HG02610 (cell line): ENCODE measurements around the gene PDSS2.
"Not testable (repeated sequence)": the region's sequence is repeated elsewhere in the genome, so short reads cannot be mapped to it uniquely, and the experiment has no call there.

Source experiments
- ATAC-seq: cut with Tn5 transposase; IDR thresholded peaks from one replicate; pipeline ENCODE4 v1.9.1; 2021; ENCODE audit warnings: mild to moderate bottlenecking, moderate library complexity; ENCODE audit not compliant: unreplicated experiment

Gene PDSS2

GRCh38 chr6:107328081-107328480 is 131.3 kb downstream of the PDSS2 start:
- no peak for ATAC-seq

- no peak for ATAC-seq
These were observed 136.1 kb downstream of the PDSS2 start for GRCh38 chr6:107323133-107323785.

GRCh38 chr6:107321793-107322192 is 137.6 kb downstream of the PDSS2 start:
- no peak for ATAC-seq

- no peak for ATAC-seq
These were observed 139.3 kb downstream of the PDSS2 start for GRCh38 chr6:107319906-107320530.

GRCh38 chr6:107318100-107318736 is 141.1 kb downstream of the PDSS2 start:
- peak; percentile 88 for ATAC-seq

- no peak for ATAC-seq
These were observed 144.2 kb downstream of the PDSS2 start for GRCh38 chr6:107315114-107315513.

- ATAC-seq, result no peak
These were observed 144.8 kb downstream of the PDSS2 start for GRCh38 chr6:107314531-107314939.

- no peak for ATAC-seq
These were observed 145.6 kb downstream of the PDSS2 start for GRCh38 chr6:107313776-107314175.

- ATAC-seq, result no peak
These were observed 149.0 kb downstream of the PDSS2 start for GRCh38 chr6:107310362-107310761.

GRCh38 chr6:107308677-107309076 is 150.7 kb downstream of the PDSS2 start:
- ATAC-seq, result no peak

- not testable (repeated sequence) for ATAC-seq
These were observed 153.4 kb downstream of the PDSS2 start for GRCh38 chr6:107305994-107306393.

- no peak for ATAC-seq
These were observed 154.0 kb downstream of the PDSS2 start for GRCh38 chr6:107305391-107305790.

GRCh38 chr6:107304421-107305025 is 154.8 kb downstream of the PDSS2 start:
- ATAC-seq, result no peak

- no peak for ATAC-seq
These were observed 166.0 kb downstream of the PDSS2 start for GRCh38 chr6:107293350-107293749.

- ATAC-seq, result no peak
These were observed 166.6 kb downstream of the PDSS2 start for GRCh38 chr6:107292715-107293271.

GRCh38 chr6:107290491-107290890 is 168.9 kb downstream of the PDSS2 start:
- no peak for ATAC-seq

- ATAC-seq, result not testable (repeated sequence)
These were observed 170.1 kb downstream of the PDSS2 start for GRCh38 chr6:107289258-107289657.

GRCh38 chr6:107285683-107286082 is 173.7 kb downstream of the PDSS2 start:
- ATAC-seq, result not testable (repeated sequence)

- ATAC-seq, result no peak
These were observed 174.6 kb downstream of the PDSS2 start for GRCh38 chr6:107284805-107285204.

- ATAC-seq, result no peak
These were observed 178.6 kb downstream of the PDSS2 start for GRCh38 chr6:107280791-107281190.

GRCh38 chr6:107280001-107280400 is 179.4 kb downstream of the PDSS2 start:
- not testable (repeated sequence) for ATAC-seq
